Breast epithelium (tissue), 3 donors: ENCODE measurements around the gene ISY1.

Experiments used
- CTCF ChIP-seq, 3 donors: fragments of 450-650 bp; IDR thresholded peaks; one replicate each; pipeline ENCODE4 v1.5.1; 2016 to 2017; ENCODE audit warnings: antibody characterized with exemption in 3 of 3, mild to moderate bottlenecking in 3 of 3, moderate library complexity in 3 of 3
- POLR2A ChIP-seq: fragments of 450-650 bp; IDR thresholded peaks from one replicate; pipeline ENCODE4 v1.6.1; 2016; ENCODE audit warnings: antibody characterized with exemption, mild to moderate bottlenecking, moderate library complexity
- POLR2AphosphoS5 ChIP-seq, 3 donors: sonication (generic); formaldehyde crosslinking; IDR thresholded peaks; one replicate each; pipeline ENCODE4 v1.6.1; 2017; ENCODE audit warnings: antibody characterized with exemption in 3 of 3

- TF ChIP-seq CTCF (IDR thresholded peaks at IDR 0.05) (no peak), POLR2A (no peak), POLR2AphosphoS5 (IDR thresholded peaks at IDR 0.05) (no peak)
These were observed 53.8 kb downstream of the ISY1 start for GRCh38 chr3:129106866-129107565.
